MM.1S (cell line): Measurements from ENCODE around the gene ADGRL3.

Experiments
- CTCF ChIP-seq: fragments of 300-600 bp; sonication (generic); IDR thresholded peaks from 2 replicates; pipeline ENCODE4 v1.5.1; 2016; ENCODE audit warnings: antibody characterized with exemption, low read length, mixed read lengths
- EZH2phosphoT487 ChIP-seq: fragments of 300-600 bp; sonication (generic); IDR thresholded peaks from 2 replicates; pipeline ENCODE4 v1.6.1; 2018; ENCODE audit warnings: antibody characterized with exemption, low read length

- TF ChIP-seq CTCF (no peak), EZH2phosphoT487 (no peak)
Observed at GRCh38 chr4:62023633-62024032, 823.5 kb downstream of the ADGRL3 start.
